WTC11 (cell line): ENCODE measurements around the gene LRFN2. TPM values are rescaled to one million over a fixed set of nuclear protein-coding genes. Genes with fewer than 3 reads are reported as not detected.

Experiments used
- ATAC-seq: fragments of 200-7000 bp; cut with Tn5 transposase; 2 replicates; pipeline ENCODE4 v1.10.0; 2021; ENCODE audit warnings: mild to moderate bottlenecking, moderate library complexity
- CTCF ChIA-PET: fragments of 300-600 bp; sonication (Branson Sonifier 250); formaldehyde crosslinking; loops from one replicate; lab custom pipeline; 2021; ENCODE audit warnings: antibody characterized with exemption; lab: Charles Lee
- POLR2A ChIA-PET: fragments of 350-600 bp; sonication (Branson Sonifier 250); formaldehyde crosslinking; loops from one replicate; lab custom pipeline; 2021; ENCODE audit warnings: antibody characterized with exemption; lab: Charles Lee
- DNase-seq: peaks from one replicate; pipeline ENCODE4 v3.0.0; 2021; ENCODE audit warnings: low spot score
- H3K27ac Mint-ChIP-seq: 2 replicates; pipeline ENCODE4 v1.8.0; 2021; ENCODE audit warnings: mixed read lengths
- H3K27me3 Mint-ChIP-seq: 2 replicates; pipeline ENCODE4 v1.8.0; 2021; ENCODE audit warnings: low read depth, mild to moderate bottlenecking, moderate library complexity, mixed read lengths
- H3K36me3 Mint-ChIP-seq: 2 replicates; pipeline ENCODE4 v1.8.0; 2021; ENCODE audit warnings: mixed read lengths
- H3K4me1 Mint-ChIP-seq: 2 replicates; pipeline ENCODE4 v1.8.0; 2022; ENCODE audit warnings: mixed read lengths
- H3K4me3 Mint-ChIP-seq: 2 replicates; pipeline ENCODE4 v1.8.0; 2021; ENCODE audit warnings: mild to moderate bottlenecking, moderate library complexity, mixed read lengths
- H3K9me3 Mint-ChIP-seq: 2 replicates; pipeline ENCODE4 v1.8.0; 2021; ENCODE audit warnings: mixed read lengths
- ATF1 ChIP-seq: sonication (generic); formaldehyde crosslinking; IDR thresholded peaks from 2 replicates; pipeline ENCODE4 v1.8.1; 2023; ENCODE audit warnings: mild to moderate bottlenecking, moderate library complexity, missing genetic modification reagents
- ATF6 ChIP-seq: sonication (generic); formaldehyde crosslinking; IDR thresholded peaks from 2 replicates; pipeline ENCODE4 v1.8.1; 2023; ENCODE audit warnings: mild to moderate bottlenecking, missing genetic modification reagents
- CBFB ChIP-seq: sonication (generic); formaldehyde crosslinking; IDR thresholded peaks from 2 replicates; pipeline ENCODE4 v1.8.1; 2022; ENCODE audit warnings: mild to moderate bottlenecking, low read depth, missing genetic modification reagents
- CDX4 ChIP-seq: fragments of 250-450 bp; sonication (Bioruptor Pico); IDR thresholded peaks from 2 replicates; pipeline ENCODE4 v1.9.0; 2021; ENCODE audit warnings: moderate library complexity, mild to moderate bottlenecking, inconsistent platforms, borderline replicate concordance
- E2F4 ChIP-seq: sonication (generic); formaldehyde crosslinking; IDR thresholded peaks from 2 replicates; pipeline ENCODE4 v1.8.1; 2022; ENCODE audit warnings: low read depth, mild to moderate bottlenecking, moderate library complexity, missing genetic modification reagents, borderline replicate concordance
- ESRRA ChIP-seq: sonication (generic); formaldehyde crosslinking; IDR thresholded peaks from 2 replicates; pipeline ENCODE4 v1.8.1; 2022; ENCODE audit warnings: mild to moderate bottlenecking, missing genetic modification reagents, borderline replicate concordance
- HMGXB4 ChIP-seq: sonication (generic); formaldehyde crosslinking; IDR thresholded peaks from 2 replicates; pipeline ENCODE4 v1.8.1; 2023; ENCODE audit warnings: mild to moderate bottlenecking, moderate library complexity, missing genetic modification reagents
- IRF2 ChIP-seq: sonication (generic); formaldehyde crosslinking; IDR thresholded peaks from 2 replicates; pipeline ENCODE4 v1.8.0; 2022; ENCODE audit warnings: low read depth, missing genetic modification reagents, borderline replicate concordance
- KAT7 ChIP-seq: sonication (generic); formaldehyde crosslinking; IDR thresholded peaks from 2 replicates; pipeline ENCODE4 v1.8.1; 2023; ENCODE audit warnings: missing genetic modification reagents, mild to moderate bottlenecking, borderline replicate concordance
- NFE2L1 ChIP-seq: sonication (generic); formaldehyde crosslinking; IDR thresholded peaks from 2 replicates; pipeline ENCODE4 v1.8.1; 2023; ENCODE audit warnings: missing genetic modification reagents
- PREB ChIP-seq: sonication (generic); formaldehyde crosslinking; IDR thresholded peaks from 2 replicates; pipeline ENCODE4 v1.8.1; 2022; ENCODE audit warnings: mild to moderate bottlenecking, missing genetic modification reagents, moderate library complexity, borderline replicate concordance
- RORB ChIP-seq: fragments of 250-450 bp; sonication (Bioruptor Pico); IDR thresholded peaks from 2 replicates; pipeline ENCODE4 v1.9.0; 2021; ENCODE audit warnings: mild to moderate bottlenecking
- SOX15 ChIP-seq: fragments of 250-450 bp; sonication (Bioruptor Pico); IDR thresholded peaks from 2 replicates; pipeline ENCODE4 v1.9.0; 2021; ENCODE audit warnings: mild to moderate bottlenecking
- SP1 ChIP-seq: sonication (generic); formaldehyde crosslinking; conservative IDR thresholded peaks from 2 replicates; pipeline ENCODE4 v1.8.1; 2022; ENCODE audit warnings: missing genetic modification reagents
- STAT6 ChIP-seq: sonication (generic); formaldehyde crosslinking; conservative IDR thresholded peaks from 2 replicates; pipeline ENCODE4 v1.8.1; 2023; ENCODE audit warnings: mild to moderate bottlenecking, low read depth, missing genetic modification reagents, moderate library complexity
- TCF7 ChIP-seq: sonication (generic); formaldehyde crosslinking; IDR thresholded peaks from 2 replicates; pipeline ENCODE4 v1.8.0; 2022; ENCODE audit warnings: mild to moderate bottlenecking, low read depth, missing genetic modification reagents, moderate library complexity
- USF2 ChIP-seq: sonication (generic); formaldehyde crosslinking; IDR thresholded peaks from 2 replicates; pipeline ENCODE4 v1.8.1; 2023; ENCODE audit warnings: mild to moderate bottlenecking, missing genetic modification reagents, moderate library complexity
- ZBTB21 ChIP-seq: sonication (generic); formaldehyde crosslinking; IDR thresholded peaks from 2 replicates; pipeline ENCODE4 v1.8.1; 2023; ENCODE audit warnings: mild to moderate bottlenecking, missing genetic modification reagents, borderline replicate concordance
- ZNF232 ChIP-seq: sonication (generic); formaldehyde crosslinking; IDR thresholded peaks from 2 replicates; pipeline ENCODE4 v1.8.0; 2022; ENCODE audit warnings: mild to moderate bottlenecking, missing genetic modification reagents
- ZNF281 ChIP-seq: sonication (generic); formaldehyde crosslinking; IDR thresholded peaks from 2 replicates; pipeline ENCODE4 v1.8.0; 2023; ENCODE audit warnings: mild to moderate bottlenecking, missing genetic modification reagents
- ZNF423 ChIP-seq: fragments of 250-450 bp; sonication (Bioruptor Pico); IDR thresholded peaks from 2 replicates; pipeline ENCODE4 v2.1.2; 2022; ENCODE audit warnings: mild to moderate bottlenecking, moderate library complexity
- total RNA-seq: library from RNA; stranded (reverse); gene quantifications from 3 replicates; pipeline ENCODE4 v1.2.3, GENCODE V29; 2021

LRFN2 gene
- total RNA-seq, 1 experiment from 2014 or later, result 1.6 TPM

GRCh38 chr6:40386200-40386599 lies 201.0 kb downstream of the LRFN2 start:
- ChIA-PET POLR2A (no interaction called here), CTCF (interaction anchor here (0.8 to 1.4 kb wide), 2 partner anchors 57 to 58 kb away, joined by 3 read pairs; no protein-coding TSS in a partner anchor)
- Mint-ChIP-seq H3K27me3 (peaks cover 7% of the 10 kb centered on the region), H3K27ac (no peak overlapping the region), H3K9me3 (no peaks in the 10 kb centered on the region), H3K4me3 (no peak overlapping the region), H3K36me3 (no peaks in the 10 kb centered on the region), H3K4me1 (no peaks in the 10 kb centered on the region)
- DNase-seq, result no peak
- ATAC-seq, result no peak
- TF ChIP-seq SP1 (CRISPR knock-in tag), result no peak
- no peak for TF ChIP-seq HMGXB4 (CRISPR knock-in tag)
- TF ChIP-seq CBFB (CRISPR knock-in tag), result no peak
- no peak for TF ChIP-seq USF2 (CRISPR knock-in tag)
- no peak for TF ChIP-seq ZNF232 (CRISPR knock-in tag)
- TF ChIP-seq ATF1, result no peak
- TF ChIP-seq ZBTB21 (CRISPR knock-in tag), result no peak
- TF ChIP-seq RORB (CRISPR knock-in tag), result no peak
- TF ChIP-seq STAT6, result no peak
- no peak for TF ChIP-seq PREB (CRISPR knock-in tag)
- no peak for TF ChIP-seq ZNF423 (CRISPR knock-in tag)
- TF ChIP-seq ESRRA (CRISPR knock-in tag), result no peak

- no peak overlapping the region for H3K27ac Mint-ChIP-seq
- H3K4me1 Mint-ChIP-seq, result no peaks in the 10 kb centered on the region
- no peak overlapping the region for H3K4me3 Mint-ChIP-seq
- ATAC-seq (no peak), DNase-seq (no peak)
- POLR2A ChIA-PET, result no interaction called here
- CTCF ChIA-PET, result no interaction called here
- no peaks in the 10 kb centered on the region for H3K9me3 Mint-ChIP-seq
- H3K36me3 Mint-ChIP-seq, result no peaks in the 10 kb centered on the region
- H3K27me3 Mint-ChIP-seq, result peaks cover 4% of the 10 kb centered on the region
- no peak for TF ChIP-seq KAT7 (CRISPR knock-in tag)
- no peak for TF ChIP-seq SOX15
- no peak for TF ChIP-seq NFE2L1 (CRISPR knock-in tag)
- no peak for TF ChIP-seq ZBTB21 (CRISPR knock-in tag)
- no peak for TF ChIP-seq ATF6 (CRISPR knock-in tag)
- TF ChIP-seq TCF7 (CRISPR knock-in tag), result no peak
- TF ChIP-seq SP1 (CRISPR knock-in tag), result no peak
- TF ChIP-seq E2F4 (CRISPR knock-in tag), result no peak
- no peak for TF ChIP-seq IRF2 (CRISPR knock-in tag)
- no peak for TF ChIP-seq ZNF281 (CRISPR knock-in tag)
- no peak for TF ChIP-seq CDX4 (CRISPR knock-in tag)
These were observed 203.6 kb downstream of the LRFN2 start for GRCh38 chr6:40383348-40384115.
